Heart left ventricle (tissue), 16 donors: ENCODE measurements around the gene CHRDL2. TPM values are rescaled to one million over a fixed set of nuclear protein-coding genes. Genes with fewer than 3 reads are reported as not detected.
A peak's percentile ranks its signal among the peaks of the same experiment; 100 is the strongest.

Experiments used
- ATAC-seq, 4 donors: fragments of 200-7000 bp; cut with Tn5 transposase; one replicate each; pipeline ENCODE4 v1.9.1; 2020 to 2022; ENCODE audit warnings: moderate library complexity in 4 of 4, mild to moderate bottlenecking in 3 of 4, moderate number of reproducible peaks in 1 of 4
- DNase-seq, 5 donors: peaks; one replicate each; pipeline ENCODE4 v3.0.0-alpha.2; 2020
- H3K27ac ChIP-seq, 12 donors: fragments of 200-600 bp; sonication (generic) in 4 of 12; one replicate each; pipeline versions ENCODE4 v1.5.0 to v1.8.0; 2016 to 2022; ENCODE audit warnings: mild to moderate bottlenecking in 2 of 12
- H3K27me3 ChIP-seq, 9 donors: fragments of 200-600 bp; sonication (generic) in 2 of 9; one replicate each; pipeline versions ENCODE4 v1.5.1 to v1.8.0; 2016 to 2022; ENCODE audit warnings: mild to moderate bottlenecking in 3 of 9
- H3K36me3 ChIP-seq, 9 donors: fragments of 200-600 bp; sonication (generic) in 2 of 9; one replicate each; pipeline versions ENCODE4 v1.5.0 to v1.8.0; 2018 to 2022; ENCODE audit warnings: mild to moderate bottlenecking in 2 of 9
- H3K4me1 ChIP-seq, 12 donors: fragments of 200-600 bp; sonication (generic) in 4 of 12; one replicate each; pipeline versions ENCODE4 v1.5.0 to v1.8.0; 2016 to 2022; ENCODE audit warnings: mild to moderate bottlenecking in 3 of 12
- H3K4me3 ChIP-seq, 12 donors: fragments of 200-600 bp; sonication (generic) in 4 of 12; one replicate each; pipeline versions ENCODE4 v1.5.0 to v1.8.0; 2017 to 2022; ENCODE audit warnings: mild to moderate bottlenecking in 9 of 12, moderate library complexity in 4 of 12
- H3K9me3 ChIP-seq, 12 donors: fragments of 200-600 bp; sonication (generic) in 4 of 12; one replicate each; pipeline versions ENCODE4 v1.5.0 to v1.8.0; 2016 to 2022; ENCODE audit warnings: mild to moderate bottlenecking in 1 of 12
- CTCF ChIP-seq, 12 donors: fragments of 200-600 bp; sonication (generic) in 4 of 12; IDR thresholded peaks; one replicate each; pipeline versions ENCODE4 v1.5.0 to v1.8.0; 2018 to 2022; ENCODE audit warnings: antibody characterized with exemption in 12 of 12, mild to moderate bottlenecking in 5 of 12
- POLR2A ChIP-seq, 2 donors: fragments of 450-650 bp; IDR thresholded peaks; one replicate each; pipeline ENCODE4 v1.6.1; 2017; ENCODE audit warnings: antibody characterized with exemption in 2 of 2, mild to moderate bottlenecking in 2 of 2, moderate library complexity in 2 of 2
- whole genome bisulfite sequencing, 4 donors: extraction: QIAGEN DNeasy Blood & Tissue Kit in 2 of 4; methylation state at CpG; one replicate each; pipeline versions ENCODE4 v1.1.5 to v1.1.7; 2013 to 2018; 5-methylcytosine and 5-hydroxymethylcytosine counted together
- intact Hi-C, 10 donors: fragments of 100-400 bp; cut with DNase I; formaldehyde crosslinking; loops; one replicate each; pipeline versions ENCODE4 v1.11.1 to v1.14.2; 2022
- microRNA-seq, 4 donors: library from miRNA; unstranded; fragments of <30 nt; microRNA quantifications; one replicate each; pipeline versions ENCODE4 to v1.2.0, GENCODE V29; 2017 to 2020
- polyA plus RNA-seq, 2 donors: library from polyadenylated mRNA; stranded (reverse); fragments of 200-250 nt; gene quantifications; one replicate each; pipeline ENCODE4 v1.2.3, GENCODE V29; 2013
- total RNA-seq, 9 donors: library from RNA; depleted of rRNA in 2 of 9; stranded (reverse); fragments of >200 nt in 2 of 9; fragmentation: NEBNext Ultra II Directional in 3 of 9; extraction: Animal tissue kit (Norgen Biotek cat#: 25700) in 3 of 9; gene quantifications; one replicate each; pipeline versions ENCODE4 v1.1.0 to v1.2.4, GENCODE V29; 2016 to 2023
- donor health status: ischemic (EF 13 %, LVEDD 7.1; RV severe dilation, severe dysfunction).
- donor health status: healthy with polysubstance abuse.
- donor health status: DM: no; HTN: yes; CAD: no.
- donor health status: DM: no; HTN: no; CAD: no.
- donor health status: ischemic (EF 25% LVEDD 6.9; RV normal size, moderate dysfunction).
- donor health status: ischemic (EF 25% LVEDD 5.7; RV mildly dilated, moderate dysfunction).
- donor health status: healthy.
- donor health status: DM: yes; HTN: yes; CAD: no.
- donor health status: ischemic (EF 35%, LVEDD 5.7; RV mildly dilated, moderate dysfunction).
- donor health status: nonischemic (EF 11% LVEDD 7.7; RV severe dilation, severe dysfunction).
- donor health status: DM: yes; HTN: yes; CAD: no.
- donor health status: PGD.
- donor health status: ischemic (EF 29% LVEDD 5.4; RV normal size, mild dysfunction).
- donor health status: nonischemic (EF 23%, LVEDD 6.1; RV moderate dilation, normal function).

CHRDL2 gene
- total and polyA plus RNA-seq, 11 donors = 1.5 to 13.4 (median 3.4) TPM

GRCh38 chr11:74647404-74647803, 83.8 kb downstream of the CHRDL2 start:
- ATAC-seq (no peak), DNase-seq (no peak)
- Histone ChIP-seq H3K4me3 (no peak overlapping the region), H3K36me3 (peaks cover 0 to 18% (median 0%) of the 10 kb centered on the region in 9 donors), H3K27ac (peak overlapping the region in 1 of 12 donors; percentile 84), H3K9me3 (no peaks in the 10 kb centered on the region), H3K27me3 (no peaks in the 10 kb centered on the region), H3K4me1 (no peaks in the 10 kb centered on the region)
- TF ChIP-seq POLR2A (IDR thresholded peaks at IDR 0.05) (no peak), CTCF (IDR thresholded peaks at IDR 0.05) (no peak)
- intact Hi-C loops = loop anchor here in 1 of 10 donors (5.0 kb wide), 1 partner anchor 85 kb away; the partner anchor contains the start of gene CHRDL2

- ATAC-seq (no peak), DNase-seq (no peak)
- Histone ChIP-seq H3K4me3 (no peak overlapping the region), H3K36me3 (peaks cover 0 to 20% (median 2%) of the 10 kb centered on the region in 9 donors), H3K9me3 (no peaks in the 10 kb centered on the region), H3K27ac (peak overlapping the region in 1 of 12 donors; percentile 84), H3K4me1 (no peaks in the 10 kb centered on the region), H3K27me3 (no peaks in the 10 kb centered on the region)
- intact Hi-C loops = loop anchor here in 1 of 10 donors (5.0 kb wide), 1 partner anchor 85 kb away; the partner anchor contains the start of gene CHRDL2
- WGBS, 4 donors = 89 to 92% (median 91%) methylated on average over 7 of the region's 7 CpGs
- TF ChIP-seq POLR2A (IDR thresholded peaks at IDR 0.05) (no peak), CTCF (IDR thresholded peaks at IDR 0.05) (no peak)
Measured at GRCh38 chr11:74646954-74647353, 84.3 kb downstream of the CHRDL2 start.

Small RNA genes lying within 50 kb of the gene (microRNA-seq; reads per million reads assigned to microRNA genes)
- 0 to 0.77 (median 0) reads per million in 4 donors for gene MIR4696

Other genes starting within 250 kb of the CHRDL2 start
- gene LIPT2, start 237.7 kb downstream of the CHRDL2 start, total RNA-seq = 1 to 10 TPM in 8 of 9 donors, under 1 TPM in 1; 0.93 to 3.9 (median 1.6) TPM
- 1 to 10 TPM in 1 of 2 donors, under 1 TPM in 1; 0.64 to 1.3 TPM for gene LIPT2, start 237.7 kb downstream of the CHRDL2 start, polyA plus RNA-seq
- gene POLD3, start 138.8 kb downstream of the CHRDL2 start, total RNA-seq = 10 to 100 TPM in 2 of 9 donors, 1 to 10 TPM in 7; 4.4 to 14.7 (median 6.5) TPM
- 10 to 100 TPM in 1 of 2 donors, 1 to 10 TPM in 1; 2.8 to 10.4 TPM for gene POLD3, start 138.8 kb downstream of the CHRDL2 start, polyA plus RNA-seq
- 10 to 100 TPM in 7 of 9 donors, 1 to 10 TPM in 2; 8.4 to 16.1 (median 10.7) TPM for gene RNF169, start 17.4 kb upstream of the CHRDL2 start, total RNA-seq
- 1 to 10 TPM; 1.6 to 4.3 TPM for gene RNF169, start 17.4 kb upstream of the CHRDL2 start, polyA plus RNA-seq
- 10 to 100 TPM in 8 of 9 donors, 1 to 10 TPM in 1; 5.3 to 26.6 (median 13.4) TPM for gene XRRA1, start 217.7 kb upstream of the CHRDL2 start, total RNA-seq
- gene XRRA1, start 217.7 kb upstream of the CHRDL2 start, polyA plus RNA-seq = 1 to 10 TPM; 3.9 to 9.0 TPM
- 100 to 1,000 TPM in 6 of 9 donors, 10 to 100 TPM in 3; 21.8 to 136 (median 109) TPM for gene SPCS2, start 217.8 kb upstream of the CHRDL2 start, total RNA-seq
- gene SPCS2, start 217.8 kb upstream of the CHRDL2 start, polyA plus RNA-seq = 100 to 1,000 TPM; 117 to 123 TPM